D721Med (cell line): ENCODE measurements around the gene UTP3.
"Not testable (repeated sequence)": the region's sequence is repeated elsewhere in the genome, so short reads cannot be mapped to it uniquely, and the experiment has no call there.

Source experiments
- DNase-seq: peaks from one replicate; pipeline ENCODE4 v3.0.0; 2011; ENCODE audit warnings: low spot score; ENCODE audit not compliant: insufficient read length
- FAIRE-seq: peaks from 2 replicates; lab custom pipeline; 2011; peaks lifted over from hg19 to GRCh38; lab: Jason Lieb, UNC
- CTCF ChIP-seq: IDR thresholded peaks from 2 replicates; pipeline ENCODE4 v1.5.1; 2012; ENCODE audit warnings: mild to moderate bottlenecking, control low read depth; ENCODE audit not compliant: insufficient read depth; ENCODE audit errors: missing control alignments

The UTP3 gene

GRCh38 chr4:70688795-70689231, 481 bp downstream of the UTP3 start:
- no peak for FAIRE-seq
- TF ChIP-seq CTCF = no peak
- no peak for DNase-seq

- TF ChIP-seq CTCF = no peak
- FAIRE-seq (no peak), DNase-seq (no peak)
These were observed 3.3 kb downstream of the UTP3 start for GRCh38 chr4:70691661-70692060.

GRCh38 chr4:70694633-70695032, 6.3 kb downstream of the UTP3 start:
- FAIRE-seq, DNase-seq: not testable (repeated sequence)

GRCh38 chr4:70698435-70698834, 10.1 kb downstream of the UTP3 start:
- not testable (repeated sequence) for FAIRE-seq, DNase-seq

- no peak for DNase-seq
- no peak for TF ChIP-seq CTCF
- FAIRE-seq = no peak
These were observed 12.4 kb downstream of the UTP3 start for GRCh38 chr4:70700712-70701111.

- no peak for TF ChIP-seq CTCF
- DNase-seq (no peak), FAIRE-seq (no peak)
These were observed 12.9 kb downstream of the UTP3 start for GRCh38 chr4:70701271-70701670.

- FAIRE-seq, DNase-seq: not testable (repeated sequence)
These were observed 14.3 kb downstream of the UTP3 start for GRCh38 chr4:70702592-70702991.

GRCh38 chr4:70703619-70704214, 15.4 kb downstream of the UTP3 start:
- no peak for DNase-seq
- peak; percentile 84 for FAIRE-seq
- no peak for TF ChIP-seq CTCF
